OCI-LY1 (cell line): ENCODE results near the gene HEXIM2.

Experiments used
- CTCF ChIP-seq: fragments of 200-600 bp; sonication (generic), shearing (Covaris generic); IDR thresholded peaks from 2 replicates; pipeline ENCODE4 v1.5.1; 2017; ENCODE audit warnings: mild to moderate bottlenecking, antibody characterized with exemption, low read length, moderate library complexity, mixed read lengths
- EZH2 ChIP-seq: fragments of 200-600 bp; sonication (generic), shearing (Covaris generic); IDR thresholded peaks from 2 replicates; pipeline ENCODE4 v1.8.0; 2017; ENCODE audit warnings: borderline replicate concordance, mixed run types, mild to moderate bottlenecking, antibody characterized with exemption, low read length, moderate library complexity, mixed read lengths

- TF ChIP-seq CTCF (no peak), EZH2 (no peak)
Observed at GRCh38 chr17:45175759-45176115, 14.1 kb downstream of the HEXIM2 start.
